NCI-H1417 (cell line): ENCODE measurements around the gene PIK3CA.
"Not testable (repeated sequence)": the region's sequence is repeated elsewhere in the genome, so short reads cannot be mapped to it uniquely, and the experiment has no call there.

Experiments
- DNase-seq, 3 experiments: peaks; one replicate each; lab custom pipeline; 2025; lab: John Stamatoyannopoulos, UW

The PIK3CA gene

DNA sequence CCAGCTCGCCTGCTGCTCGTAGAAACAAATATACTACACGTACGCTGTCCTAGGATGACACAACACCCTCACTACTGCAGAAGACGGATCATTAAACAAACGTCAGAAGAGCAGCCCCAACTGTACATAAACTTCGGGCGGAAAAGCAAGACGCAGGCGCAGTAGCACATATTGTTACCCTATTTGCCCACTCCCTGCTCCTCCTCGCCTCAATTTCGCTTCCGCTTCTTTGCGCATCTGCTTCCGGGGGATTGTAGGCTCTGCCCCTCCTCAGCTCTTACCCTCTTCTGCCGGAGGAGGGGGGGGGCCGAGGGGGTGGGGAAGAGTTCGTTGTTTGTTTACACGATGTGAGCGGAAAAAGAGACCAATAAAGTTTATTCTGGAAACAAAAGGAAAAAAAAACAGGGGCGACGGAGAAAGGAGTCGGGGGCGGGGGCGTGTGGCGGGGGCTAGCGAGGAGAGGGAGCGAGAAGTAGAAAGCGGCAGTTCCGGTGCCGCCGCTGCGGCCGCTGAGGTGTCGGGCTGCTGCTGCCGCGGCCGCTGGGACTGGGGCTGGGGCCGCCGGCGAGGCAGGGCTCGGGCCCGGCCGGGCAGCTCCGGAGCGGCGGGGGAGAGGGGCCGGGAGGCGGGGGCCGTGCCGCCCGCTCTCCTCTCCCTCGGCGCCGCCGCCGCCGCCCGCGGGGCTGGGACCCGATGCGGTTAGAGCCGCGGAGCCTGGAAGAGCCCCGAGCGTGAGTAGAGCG, at the start of gene PIK3CA:
TSS of gene PIK3CA (plus strand) at position 485 of the 743 bp plus-strand sequence. CDS start 50,469 bp downstream, outside the sequence.
- DNase-seq = peak; percentile 95 to 99 (median 98)

DNA sequence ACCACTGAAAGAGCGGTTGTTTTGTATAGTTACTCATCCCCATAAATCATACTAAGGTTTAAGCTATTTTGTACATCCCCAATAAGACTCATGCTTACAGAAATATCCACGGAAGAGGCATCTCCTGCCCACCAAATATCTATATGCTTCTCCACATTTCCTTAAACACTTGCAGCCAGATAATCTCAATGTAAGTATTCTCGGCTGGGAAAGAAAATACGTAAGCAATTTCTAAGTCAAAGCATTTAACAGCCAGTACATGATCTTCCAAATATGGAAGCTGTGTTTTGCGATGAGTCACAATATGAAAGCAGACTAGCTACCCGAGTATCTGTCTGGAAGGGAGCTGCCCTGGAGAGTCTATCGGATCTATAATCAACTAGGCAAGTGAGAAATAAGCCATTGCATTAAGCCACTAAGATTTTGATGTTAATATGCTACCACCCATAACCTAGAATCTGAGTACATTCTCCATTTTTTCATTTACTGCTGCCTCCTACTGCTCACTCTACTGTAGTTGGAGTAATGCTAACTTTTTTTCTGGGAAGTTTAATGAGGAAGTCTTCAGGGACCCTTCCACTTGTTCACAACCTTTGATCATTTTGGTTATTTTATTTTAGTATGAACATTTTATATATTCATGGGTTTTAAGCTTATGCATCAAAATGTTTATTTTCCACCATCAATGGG, 49.6 kb upstream of the PIK3CA start:
- no peak for DNase-seq

DNA sequence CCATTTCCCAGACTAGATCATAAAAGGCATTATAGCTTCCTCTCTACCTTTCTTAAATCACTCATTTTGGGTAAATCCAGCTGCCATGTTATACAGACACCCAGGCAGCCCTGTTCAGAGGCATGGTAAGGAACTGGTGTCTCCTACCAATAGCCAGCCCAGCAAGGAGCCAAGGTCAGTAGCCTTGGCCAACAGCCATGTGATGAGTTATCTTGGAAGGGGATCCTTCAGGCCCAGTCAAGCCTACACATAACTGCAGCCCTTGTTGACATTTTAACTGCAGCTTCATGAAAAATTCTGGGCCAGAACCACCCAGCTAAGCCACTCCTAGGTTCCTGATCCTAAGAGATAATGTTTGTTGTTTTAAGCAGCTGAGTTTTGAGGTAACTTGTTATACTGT, 47.5 kb upstream of the PIK3CA start:
- no peak for DNase-seq

DNA sequence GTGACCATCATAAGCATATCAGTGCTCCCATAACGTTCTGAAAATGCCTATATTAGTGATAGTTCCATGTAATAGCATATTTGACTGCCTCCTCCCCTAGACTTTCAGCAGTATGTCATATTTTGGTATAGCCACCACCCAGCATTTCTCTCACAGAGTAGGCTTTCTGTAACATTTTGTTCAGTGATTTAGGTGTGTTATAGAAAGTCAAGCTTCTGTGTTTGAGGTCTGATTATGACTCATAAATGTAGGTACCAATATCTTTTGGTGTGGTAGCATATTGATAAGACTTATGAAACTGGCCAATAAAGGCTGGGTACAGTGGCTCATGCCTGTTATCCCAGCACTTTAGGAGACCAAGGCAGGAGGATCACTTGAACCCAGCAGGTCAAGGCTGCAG, 42.3 kb upstream of the PIK3CA start:
- DNase-seq = no peak

DNA sequence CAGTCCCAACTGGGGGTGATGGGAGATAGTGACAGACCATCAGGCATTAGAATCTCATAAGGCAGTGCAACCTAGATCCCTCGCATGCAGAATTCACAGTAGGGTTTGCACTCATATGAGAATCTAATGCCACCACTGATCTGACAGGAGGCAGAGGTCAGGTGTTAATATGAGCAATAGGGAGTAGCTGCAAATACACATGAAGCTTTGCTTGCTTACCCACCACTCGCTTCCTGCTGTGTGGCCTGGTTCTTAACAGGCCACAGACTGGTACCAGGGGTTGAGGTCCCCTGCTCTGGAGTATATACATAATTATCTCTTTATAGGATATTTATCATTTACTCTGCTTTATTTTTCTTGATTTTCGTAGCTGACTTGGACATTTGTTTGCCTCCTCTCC, 40.5 kb upstream of the PIK3CA start:
- DNase-seq = no peak

DNA sequence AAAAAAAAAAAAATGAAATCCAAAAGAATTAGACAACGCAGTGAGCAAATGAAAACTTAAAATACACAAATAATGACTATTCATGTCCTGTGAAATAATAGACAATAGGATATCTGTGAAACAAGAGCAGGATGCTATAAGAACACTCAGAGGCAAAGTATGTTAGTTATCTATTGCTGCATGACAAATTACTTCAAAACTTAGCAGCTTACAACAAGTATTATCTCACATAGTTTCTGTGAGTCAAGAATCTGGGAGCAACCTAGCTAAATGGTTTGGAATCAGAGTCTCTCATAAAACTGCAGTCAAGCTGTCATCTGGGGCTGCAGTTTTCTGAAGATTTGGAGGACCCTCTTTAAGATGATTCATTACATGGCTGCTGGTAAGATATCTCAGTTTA, 40.1 kb upstream of the PIK3CA start:
- DNase-seq = no peak

DNA sequence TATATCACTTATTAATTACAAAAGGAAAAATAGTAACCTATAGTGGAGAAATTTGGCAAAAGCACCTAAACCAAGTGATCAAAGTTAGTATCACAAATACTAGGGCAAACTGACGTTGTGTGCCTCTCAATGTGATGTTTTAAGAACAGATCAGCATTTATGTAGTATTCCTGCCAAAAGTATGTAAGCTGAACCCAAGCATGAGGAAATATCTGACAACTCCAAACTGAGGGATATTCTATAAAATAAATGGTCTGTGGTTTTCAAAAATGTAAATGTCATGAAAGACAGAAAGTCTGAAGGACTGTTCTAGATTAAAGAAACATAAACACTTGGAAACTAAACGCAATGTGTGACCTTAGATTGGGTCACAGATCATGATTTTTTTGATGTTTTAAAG, 34.3 kb upstream of the PIK3CA start:
- DNase-seq = no peak

DNA sequence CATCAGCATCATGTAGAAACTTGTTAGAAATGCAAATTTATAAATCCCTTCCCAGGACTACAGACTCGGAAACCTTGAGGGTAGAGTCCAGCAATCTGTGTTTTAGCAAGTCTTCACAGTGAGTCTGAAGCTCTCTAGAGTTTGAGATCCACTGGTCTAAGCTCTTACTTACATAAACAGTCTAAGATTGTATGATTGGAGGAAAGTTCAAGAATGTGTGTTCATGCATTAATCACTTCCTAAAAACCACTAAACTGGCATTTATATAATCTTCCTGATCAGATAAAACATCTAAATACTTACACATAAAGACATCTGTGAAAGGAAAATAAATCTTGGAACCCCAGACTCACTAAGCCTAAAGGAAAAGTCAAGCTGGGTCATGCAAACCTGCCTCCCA, 32.7 kb upstream of the PIK3CA start:
- not testable (repeated sequence) for DNase-seq

DNA sequence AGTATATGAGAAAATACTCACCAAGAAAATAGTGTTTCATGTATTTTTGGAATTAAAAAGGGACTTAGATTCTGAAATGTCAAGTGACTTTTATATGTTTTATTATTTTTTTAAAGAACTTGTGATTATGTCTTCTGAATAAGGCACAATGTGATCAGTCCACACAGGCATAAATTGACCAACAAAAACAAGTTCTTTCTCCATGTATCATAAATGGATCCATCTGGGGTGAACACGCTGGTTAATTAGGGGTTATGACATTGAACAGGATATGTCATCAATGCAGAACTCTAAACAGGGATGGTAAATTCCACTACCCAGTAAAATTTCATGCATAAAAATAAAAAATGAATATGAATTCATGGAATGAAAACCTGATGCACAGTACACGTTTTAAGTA, 31.3 kb upstream of the PIK3CA start:
- DNase-seq = no peak

DNA sequence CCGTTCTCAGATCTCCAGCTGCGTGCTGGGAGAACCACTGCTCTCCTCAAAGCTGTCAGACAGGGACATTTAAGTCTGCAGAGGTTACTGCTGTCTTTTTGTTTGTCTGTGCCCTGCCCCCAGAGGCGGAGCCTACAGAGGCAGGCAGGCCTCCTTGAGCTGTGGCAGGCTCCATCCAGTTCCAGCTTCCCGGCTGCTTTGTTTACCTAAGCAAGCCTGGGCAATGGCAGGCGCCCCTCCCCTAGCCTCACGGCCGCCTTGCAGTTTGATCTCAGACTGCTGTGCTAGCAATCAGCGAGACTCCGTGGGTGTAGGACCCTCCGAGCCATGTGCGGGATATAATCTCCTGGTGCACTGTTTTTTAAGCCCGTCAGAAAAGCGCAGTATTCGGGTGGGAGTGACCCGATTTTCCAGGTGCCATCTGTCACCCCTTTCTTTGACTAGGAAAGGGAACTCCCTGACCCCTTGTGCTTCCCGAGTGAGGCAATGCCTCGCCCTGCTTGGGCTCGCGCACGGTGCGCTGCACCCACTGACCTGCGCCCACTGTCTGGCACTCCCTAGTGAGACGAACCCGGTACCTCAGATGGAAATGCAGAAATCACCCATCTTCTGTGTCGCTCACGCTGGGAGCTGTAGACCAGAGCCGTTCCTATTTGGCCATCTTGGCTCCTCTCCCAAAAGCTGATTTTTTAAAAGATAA, 15.8 kb upstream of the PIK3CA start:
- peak; percentile 32 to 67 (median 65) for DNase-seq

DNA sequence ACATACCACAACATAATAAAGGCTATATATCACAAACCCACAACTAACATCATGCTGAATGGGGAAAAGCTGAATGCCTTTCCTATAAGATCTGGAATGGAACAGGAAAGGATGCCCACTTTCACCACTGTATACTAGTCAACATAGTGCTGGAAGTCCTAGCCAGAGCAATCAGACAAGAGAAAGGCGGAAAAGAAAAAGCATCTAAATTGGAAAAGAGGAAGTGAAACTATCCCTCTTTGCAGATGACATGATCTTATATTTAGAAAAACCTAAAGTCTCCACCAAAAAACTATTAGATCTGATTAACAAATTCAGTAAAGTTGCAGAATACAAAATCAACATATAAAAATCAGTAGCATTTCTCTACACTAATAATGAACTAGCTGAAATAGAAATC, 14.6 kb upstream of the PIK3CA start:
- DNase-seq = no peak

DNA sequence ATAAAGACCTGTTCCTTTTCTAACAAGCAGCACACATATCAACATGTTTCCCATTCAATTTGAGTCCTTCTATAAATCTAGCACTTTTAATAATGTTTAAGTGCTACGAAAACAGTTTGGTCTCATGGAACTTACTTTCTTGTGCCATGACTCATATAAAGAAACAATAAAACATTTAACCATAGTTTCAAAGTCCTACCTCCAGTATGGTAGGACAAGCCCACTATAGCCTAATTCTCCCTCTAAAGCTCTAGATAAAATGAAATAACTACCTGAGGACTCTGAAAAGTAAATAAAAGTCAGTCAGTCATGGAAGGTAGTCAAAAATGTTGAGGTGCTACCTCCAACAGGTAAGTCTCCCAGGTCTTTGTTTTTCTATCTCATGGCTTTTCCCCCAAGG, 12.0 kb upstream of the PIK3CA start:
- no peak for DNase-seq

DNA sequence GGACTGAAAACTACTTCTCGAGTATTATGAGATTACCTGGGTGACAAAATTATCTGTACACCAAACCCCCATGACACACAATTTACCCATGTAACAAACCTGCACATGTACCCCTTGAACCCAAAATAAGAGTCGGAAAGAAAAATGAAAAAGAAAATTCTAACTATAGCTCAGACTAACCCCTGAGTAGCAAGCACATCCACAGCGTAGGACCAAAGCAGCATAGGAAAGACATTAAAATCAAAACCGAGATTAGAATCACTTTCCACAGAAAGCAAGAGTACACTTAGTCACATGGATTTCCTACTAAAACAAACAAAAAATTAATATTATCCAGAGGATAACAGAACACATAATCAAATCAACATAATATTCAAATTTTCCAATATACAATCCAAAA, 6.3 kb upstream of the PIK3CA start:
- DNase-seq = no peak

DNA sequence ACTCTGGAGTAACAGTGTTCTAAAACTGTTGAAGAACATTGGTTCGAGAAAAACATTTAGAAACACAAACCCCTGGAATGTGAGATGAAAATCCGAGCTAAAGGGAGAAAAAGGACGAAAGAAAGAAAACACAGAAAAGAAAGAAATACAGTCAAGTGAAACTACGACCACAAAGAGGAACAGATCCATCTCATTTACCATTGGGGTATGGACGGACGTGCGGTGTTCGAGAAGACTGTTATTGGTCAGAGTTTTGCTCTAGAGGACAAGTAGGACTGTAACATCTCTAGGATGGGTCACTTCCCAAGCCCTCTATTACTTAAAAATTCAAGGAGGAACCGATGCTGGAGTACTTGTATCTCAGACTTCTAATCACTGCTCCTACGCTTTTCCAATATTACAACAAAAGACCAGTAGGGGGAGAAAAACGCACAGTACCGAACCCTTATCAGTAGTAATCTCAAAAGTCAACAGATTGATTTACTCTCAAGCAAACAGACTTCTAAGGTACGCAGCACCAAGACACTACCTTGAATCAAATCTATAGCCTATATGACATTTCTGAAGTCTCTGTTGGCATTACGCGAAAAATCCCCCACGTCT, 1.1 kb upstream of the PIK3CA start:
- peak; percentile 66 to 90 (median 83) for DNase-seq

DNA sequence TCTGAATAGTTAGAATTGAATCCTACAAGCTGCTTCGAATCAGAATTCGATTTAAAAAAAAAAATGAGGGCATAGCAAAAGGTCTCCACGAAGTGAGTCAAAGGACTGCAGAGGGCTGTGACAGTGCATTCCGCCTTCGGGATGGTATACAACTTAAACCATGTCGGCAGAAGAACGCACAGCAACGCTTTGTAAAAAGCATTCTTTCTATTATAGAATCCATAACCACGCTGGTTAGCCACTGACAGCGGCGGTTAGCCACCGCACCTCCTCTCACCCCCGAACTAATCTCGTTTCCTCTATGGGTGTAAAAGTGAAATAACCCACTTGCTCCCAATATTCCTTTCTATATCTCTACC, 664 bp upstream of the PIK3CA start:
- DNase-seq = peak in 1 of 3 experiments; percentile 54

DNA sequence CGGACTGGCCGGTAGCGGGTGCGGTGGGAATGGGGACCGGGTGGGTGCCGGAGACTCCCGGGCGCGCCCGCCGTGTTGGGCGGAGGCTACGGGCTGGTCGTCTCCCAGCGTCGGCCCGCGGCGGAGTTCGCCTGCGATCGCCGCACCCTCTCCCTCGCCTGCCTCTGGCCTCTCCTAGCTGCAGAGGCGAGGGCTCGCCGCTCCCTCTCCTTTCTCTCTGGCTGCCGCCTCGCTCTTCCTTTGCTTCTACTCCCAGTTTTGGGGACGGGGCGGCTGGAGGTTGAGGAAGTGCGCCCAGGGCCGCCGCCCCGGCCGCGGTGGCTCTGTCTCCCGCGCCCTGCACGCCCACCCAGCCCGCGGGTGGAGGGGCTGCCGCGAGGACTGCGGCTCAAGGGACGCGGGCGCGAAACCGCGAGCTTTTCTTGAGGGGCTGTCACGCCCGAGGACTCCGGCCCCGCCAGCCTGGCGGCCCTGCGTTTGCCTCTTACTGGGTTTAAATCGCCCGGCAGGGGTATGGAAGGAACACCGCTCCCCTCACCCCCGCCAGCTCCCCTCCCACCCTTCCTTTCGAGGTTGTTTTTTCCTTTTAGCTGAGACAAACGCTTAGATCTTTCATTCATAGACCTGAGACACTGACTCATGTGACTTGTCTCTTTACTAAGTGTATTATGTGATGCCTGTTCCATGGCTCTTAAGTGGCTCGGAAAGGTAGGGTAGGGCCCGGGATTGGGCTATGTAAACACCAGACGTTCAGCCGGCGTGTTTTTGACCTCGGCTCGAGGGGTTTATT, 654 bp downstream of the PIK3CA start:
- peak; percentile 80 to 89 (median 86) for DNase-seq

DNA sequence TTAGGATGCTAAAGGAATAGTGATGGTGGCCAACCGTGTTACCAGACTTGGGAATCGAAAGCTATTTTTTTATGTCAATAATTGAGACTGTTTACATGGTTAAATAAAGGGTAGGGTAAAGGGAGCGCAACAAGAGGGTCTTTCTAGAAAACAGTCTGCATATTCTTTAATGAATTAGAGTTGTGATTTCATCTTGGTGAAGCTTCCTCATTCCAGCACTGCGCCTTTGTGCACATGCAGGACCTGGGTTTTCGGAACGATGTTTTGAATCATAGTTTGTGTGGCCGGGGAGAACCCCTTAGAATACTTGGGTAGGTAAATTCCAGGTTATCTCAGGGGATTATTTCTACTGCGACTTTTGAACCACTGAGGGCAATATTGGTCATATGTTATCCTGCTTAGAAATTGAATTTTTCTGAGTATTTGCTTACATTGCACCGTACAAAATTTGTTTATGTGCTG, 1.3 kb downstream of the PIK3CA start:
- no peak for DNase-seq

DNA sequence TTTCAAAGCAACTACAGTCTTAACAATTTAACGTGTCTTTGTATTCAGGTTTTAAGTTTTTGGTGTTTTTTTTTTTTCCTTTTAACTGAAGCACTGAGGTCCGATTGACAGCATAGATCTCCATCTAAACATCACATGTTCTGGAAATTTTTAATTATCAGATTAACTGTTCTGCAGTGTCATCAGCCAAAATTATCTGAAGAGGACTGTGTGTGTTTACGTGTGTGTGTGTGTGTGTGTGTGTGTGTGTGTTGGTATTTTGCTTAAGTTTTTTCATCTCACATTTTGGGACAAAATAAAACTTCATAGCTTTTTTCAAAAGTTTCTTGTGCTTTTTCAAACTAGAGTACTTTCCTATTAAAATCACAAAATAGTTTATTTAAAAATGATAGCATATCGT, 1.8 kb downstream of the PIK3CA start:
- DNase-seq = no peak

DNA sequence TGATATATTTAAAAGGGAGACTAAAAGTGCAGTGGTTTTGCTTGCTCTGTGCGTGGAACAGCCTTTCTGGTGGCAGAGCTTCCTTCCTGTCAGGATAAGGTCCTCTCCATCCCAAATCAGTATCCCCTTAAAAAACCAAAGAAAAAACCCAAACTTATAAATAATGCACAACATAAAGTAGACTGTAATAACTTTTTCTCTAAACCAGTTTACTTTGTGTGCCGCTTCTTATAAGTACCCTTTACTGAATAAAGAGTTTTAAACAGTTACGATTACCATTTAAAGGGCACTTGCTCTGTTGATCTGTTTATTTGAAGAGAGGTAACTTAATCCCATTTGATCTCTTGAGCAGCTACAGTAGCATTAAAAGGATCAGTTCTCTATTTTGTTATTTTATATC, 2.5 kb downstream of the PIK3CA start:
- DNase-seq = peak in 1 of 3 experiments; percentile 14

DNA sequence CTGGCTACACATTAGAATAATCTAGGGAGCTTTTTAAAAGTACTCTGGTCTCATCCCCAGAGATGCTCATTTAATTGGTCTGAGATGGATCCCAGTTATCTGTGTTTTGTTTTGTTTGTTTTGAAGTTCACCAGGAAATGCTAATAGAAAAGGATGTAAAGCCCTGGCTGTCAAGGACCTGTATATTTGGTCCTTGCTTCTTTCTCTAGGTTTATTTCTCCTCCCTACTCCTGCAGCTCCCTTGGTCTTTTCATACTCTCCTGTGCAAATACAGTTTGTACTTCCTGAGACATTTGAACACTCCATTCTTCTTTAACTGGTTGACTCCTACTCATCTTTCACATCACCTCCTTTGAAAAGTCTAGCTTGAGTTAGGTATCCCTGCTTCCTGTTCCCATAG, 3.3 kb downstream of the PIK3CA start:
- DNase-seq = no peak

DNA sequence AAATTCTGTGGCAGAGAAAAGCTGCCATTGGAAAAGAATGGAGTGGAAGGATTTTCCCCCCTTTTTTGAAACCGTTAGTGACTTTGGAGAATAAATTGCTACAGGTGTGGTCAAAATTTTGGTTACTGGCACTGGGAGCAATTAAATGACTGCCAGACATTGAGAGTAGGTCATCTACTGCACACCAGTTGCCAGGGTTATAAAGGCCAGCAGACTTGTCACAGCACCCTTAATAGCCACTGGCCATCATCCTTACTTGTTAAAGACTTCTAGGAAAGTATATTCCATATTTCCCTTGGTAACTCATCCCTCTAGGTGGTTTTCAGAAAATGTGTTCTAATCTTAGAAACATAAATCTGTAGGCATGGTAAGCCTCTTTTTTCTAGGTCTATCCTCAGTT, 8.0 kb downstream of the PIK3CA start:
- DNase-seq = peak in 1 of 3 experiments; percentile 12

DNA sequence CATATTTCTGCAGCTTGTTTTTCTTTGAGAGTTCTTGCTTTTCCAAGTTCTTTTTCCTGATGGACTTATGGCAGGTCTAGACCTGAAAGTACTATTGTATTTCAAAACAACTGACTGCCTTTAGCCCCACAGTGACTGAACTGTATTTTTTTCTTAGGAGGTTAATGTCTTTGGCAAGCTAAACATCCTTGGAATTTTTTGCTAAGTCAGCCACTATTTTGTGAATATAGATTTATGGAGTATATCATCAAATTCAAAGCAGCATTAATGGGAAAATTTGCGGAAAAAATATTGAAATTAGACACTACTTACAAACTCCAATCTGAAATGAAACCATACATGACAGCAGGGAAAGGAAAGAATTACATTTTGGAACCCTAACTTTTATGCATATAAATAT, 8.6 kb downstream of the PIK3CA start:
- DNase-seq = no peak
